Activated CD4-positive, alpha-beta T cell treated with anti-CD3 and anti-CD28 coated beads for 1 hour (primary cell): ENCODE data around the gene ARPC3.
A peak's percentile ranks its signal among the peaks of the same experiment; 100 is the strongest.
"Not testable (repeated sequence)": the region's sequence is repeated elsewhere in the genome, so short reads cannot be mapped to it uniquely, and the experiment has no call there.

Experiments used
- DNase-seq: peaks from one replicate; pipeline ENCODE4 v3.0.0-alpha.2; 2020

ARPC3 gene

GRCh38 chr12:110449799-110450497, at the start of gene ARPC3:
TSS of gene ARPC3 (minus strand) at chr12:110450337. CDS start at chr12:110450260, 77 bp downstream.
- DNase-seq = peak; percentile 91

DNA sequence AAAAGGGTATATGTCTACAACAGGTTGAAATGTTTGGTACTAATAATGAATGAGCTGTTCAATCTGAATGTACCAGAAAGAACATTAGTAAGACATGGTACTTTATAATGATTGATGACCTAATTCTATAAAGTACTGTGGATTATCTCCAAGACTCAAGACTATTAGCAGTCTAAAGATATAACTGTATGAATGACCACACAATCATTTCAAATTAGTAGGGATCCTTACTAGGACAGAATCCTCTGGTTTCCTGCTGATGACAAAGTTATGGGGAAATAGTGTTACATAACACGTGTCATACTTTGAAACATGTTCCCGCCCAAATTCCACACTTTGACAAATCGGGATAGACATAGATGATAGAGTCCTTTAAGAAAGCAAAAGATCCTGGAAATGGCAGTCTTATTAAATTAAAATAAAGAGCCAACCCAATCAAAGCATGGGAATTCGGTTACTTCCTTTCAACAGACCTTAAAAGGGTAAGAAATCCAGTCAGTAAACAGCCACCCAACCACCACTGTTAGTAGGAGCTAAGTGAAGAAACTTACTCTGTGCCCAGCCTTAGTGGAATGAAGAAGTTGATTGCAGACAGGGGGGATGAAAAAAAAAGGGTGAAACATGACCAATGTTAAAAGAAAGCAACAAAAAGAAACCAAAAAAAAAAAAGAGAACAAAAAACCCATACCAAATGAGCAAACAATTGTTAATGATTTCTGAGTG, 49.0 kb upstream of the ARPC3 start:
- no peak for DNase-seq

- no peak for DNase-seq
Measured at GRCh38 chr12:110475426-110475825, 25.3 kb upstream of the ARPC3 start.

DNA sequence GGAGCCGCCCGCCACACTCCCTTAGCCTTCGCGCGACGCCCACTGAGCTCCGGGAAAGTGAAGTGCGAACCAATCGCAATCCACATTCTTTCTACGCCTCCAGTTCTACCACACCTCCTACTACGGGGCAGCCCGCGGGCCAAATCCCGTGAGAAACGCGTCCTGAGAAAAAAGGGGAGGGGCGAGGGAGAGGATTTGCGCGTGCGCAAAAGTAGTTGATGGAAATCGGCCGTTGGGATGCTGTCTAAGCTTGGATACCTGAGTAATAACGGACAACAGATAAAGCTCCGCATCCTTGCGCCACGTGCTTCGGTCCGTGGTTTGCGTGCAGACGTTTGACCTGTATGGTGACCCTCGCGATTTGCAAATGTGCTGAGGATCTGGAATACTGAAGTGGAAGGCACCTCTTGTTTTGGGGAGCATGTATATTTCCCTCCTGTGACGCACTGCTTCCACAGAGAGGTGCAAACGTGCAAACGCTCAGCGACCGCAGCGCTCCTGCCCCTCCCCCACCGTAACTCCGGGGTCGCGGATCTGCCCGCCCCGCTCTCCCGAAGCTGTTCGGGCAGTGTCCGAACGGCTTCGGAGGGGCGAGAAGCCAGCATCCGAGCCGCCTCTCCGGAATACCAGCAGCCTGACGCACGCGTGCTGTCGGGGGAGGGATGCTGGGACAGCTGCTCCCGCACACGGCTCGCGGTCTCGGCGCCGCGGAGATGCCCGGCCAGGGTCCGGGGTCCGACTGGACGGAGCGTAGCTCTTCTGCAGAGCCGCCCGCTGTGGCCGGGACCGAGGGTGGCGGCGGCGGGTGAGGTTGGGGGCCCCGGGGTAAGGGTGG, 18.3 kb upstream of the ARPC3 start, which contains the start of the genes FAM216A and GPN3:
Gene FAM216A (plus strand): TSS at position 632 of the 835 bp plus-strand sequence. CDS start 31 bp downstream, at position 663.
Gene GPN3 (minus strand): TSS at position 44 of the 835 bp plus-strand sequence. CDS start 54 bp downstream, outside the sequence.
- DNase-seq = peak; percentile 91

DNA sequence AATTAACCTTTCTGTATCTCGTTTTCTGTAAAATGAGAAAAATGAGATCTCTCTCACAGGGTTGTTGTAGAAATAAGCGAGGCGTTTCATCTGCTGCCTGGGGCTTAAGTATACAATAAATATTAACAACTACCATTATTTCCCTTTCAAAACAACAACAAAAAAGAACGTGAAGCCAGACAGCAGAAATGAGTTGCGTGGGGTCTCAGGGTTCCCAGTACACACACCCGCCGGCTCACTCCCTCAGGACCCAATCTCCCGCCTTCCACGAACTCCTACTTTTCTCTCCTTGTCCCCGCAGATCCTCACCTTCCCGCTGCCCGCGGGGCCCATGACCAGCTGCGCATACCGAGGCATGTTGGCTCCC, 17.7 kb upstream of the ARPC3 start:
- no peak for DNase-seq

DNA sequence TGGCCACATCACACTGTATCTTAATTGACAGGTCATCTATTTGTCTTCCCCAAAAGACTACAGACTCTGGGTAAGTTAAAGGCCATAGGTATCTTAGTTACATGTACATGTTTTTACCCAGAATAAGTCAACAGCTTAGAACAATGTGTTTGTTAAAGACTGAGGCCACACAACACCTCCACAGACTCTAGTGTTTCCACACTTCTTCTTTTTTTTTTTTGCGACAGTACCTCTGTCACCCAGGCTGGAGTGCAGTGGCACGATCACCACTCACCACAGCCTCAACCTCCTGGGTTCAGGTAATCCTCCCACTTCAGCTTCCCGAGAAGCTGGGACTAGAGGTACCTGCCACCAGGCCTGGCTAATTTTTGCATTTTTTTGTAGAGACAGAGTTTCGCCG, 16.7 kb upstream of the ARPC3 start:
- no peak for DNase-seq

- not testable (repeated sequence) for DNase-seq
Measured at GRCh38 chr12:110465765-110466164, 15.6 kb upstream of the ARPC3 start.

DNA sequence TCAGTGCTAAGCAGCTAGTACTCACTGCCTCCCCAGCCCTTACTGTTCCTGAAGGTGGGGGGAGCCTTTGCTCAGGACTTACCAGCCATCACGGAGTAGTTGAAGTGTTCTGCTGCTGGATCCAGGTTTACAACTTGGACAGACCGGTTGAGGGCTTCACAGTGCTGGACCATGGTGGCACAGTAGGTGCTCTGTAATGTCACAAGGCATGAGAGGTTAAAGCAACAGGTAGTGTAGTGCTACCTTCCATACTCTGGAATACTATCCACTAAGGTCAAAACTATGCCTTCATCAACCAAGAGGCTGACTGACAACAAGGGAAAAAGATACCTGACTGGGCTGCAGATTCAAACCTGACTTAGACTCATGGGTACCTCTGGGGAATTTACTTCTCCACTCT, 14.9 kb upstream of the ARPC3 start:
- no peak for DNase-seq

DNA sequence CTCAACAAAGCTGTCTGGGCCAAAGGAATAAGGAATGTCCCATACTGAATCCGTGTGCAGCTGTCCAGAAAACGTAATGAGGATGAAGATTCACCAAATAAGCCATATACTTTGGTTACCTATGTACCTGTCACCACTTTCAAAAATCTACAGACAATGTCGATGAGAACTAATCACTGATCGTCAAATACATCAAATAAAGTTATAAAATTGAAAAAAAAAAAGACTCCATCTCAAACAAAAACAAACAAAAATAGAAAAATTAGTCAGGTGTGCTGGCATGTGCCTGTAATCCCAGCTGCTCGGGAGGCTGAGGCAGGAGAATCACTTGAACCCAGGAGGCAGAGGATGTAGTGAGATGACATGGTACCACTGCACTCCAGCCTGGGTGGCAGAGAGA, 11.1 kb upstream of the ARPC3 start:
- not testable (repeated sequence) for DNase-seq

- no peak for DNase-seq
Measured at GRCh38 chr12:110458756-110459155, 8.6 kb upstream of the ARPC3 start.

DNA sequence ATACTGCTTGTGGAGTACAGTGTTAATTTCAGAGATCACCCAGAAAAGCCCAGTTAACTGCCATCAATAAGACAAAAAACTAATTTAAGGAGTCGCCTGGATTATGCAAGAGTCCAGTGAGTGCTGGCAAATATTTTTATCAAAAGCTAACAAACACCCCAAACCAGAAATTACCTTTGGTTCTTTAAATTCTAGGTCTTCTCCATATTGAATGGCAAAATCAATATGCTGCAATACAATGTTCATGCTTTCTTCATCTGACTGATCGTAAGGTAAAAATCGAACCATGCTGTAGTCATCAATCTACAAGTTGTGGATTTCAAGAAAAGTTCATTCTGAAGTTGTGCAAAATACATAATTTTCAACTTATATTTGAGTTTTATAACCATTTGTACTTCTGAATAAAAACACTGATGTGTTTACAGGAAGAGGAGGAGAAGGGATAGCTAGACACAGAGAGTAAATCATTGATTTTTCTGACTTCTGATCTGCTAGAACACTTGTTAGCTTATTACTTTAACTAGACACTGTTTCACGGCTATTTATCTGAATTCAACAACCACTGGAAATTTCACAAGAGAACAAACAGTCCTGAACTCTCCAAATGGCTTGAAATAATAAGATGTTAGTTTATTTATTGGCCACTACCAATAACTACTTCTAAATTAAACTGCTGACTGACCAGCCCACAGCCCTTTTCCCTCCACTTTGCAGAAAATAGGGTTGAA, 3.6 kb upstream of the ARPC3 start:
- no peak for DNase-seq

DNA sequence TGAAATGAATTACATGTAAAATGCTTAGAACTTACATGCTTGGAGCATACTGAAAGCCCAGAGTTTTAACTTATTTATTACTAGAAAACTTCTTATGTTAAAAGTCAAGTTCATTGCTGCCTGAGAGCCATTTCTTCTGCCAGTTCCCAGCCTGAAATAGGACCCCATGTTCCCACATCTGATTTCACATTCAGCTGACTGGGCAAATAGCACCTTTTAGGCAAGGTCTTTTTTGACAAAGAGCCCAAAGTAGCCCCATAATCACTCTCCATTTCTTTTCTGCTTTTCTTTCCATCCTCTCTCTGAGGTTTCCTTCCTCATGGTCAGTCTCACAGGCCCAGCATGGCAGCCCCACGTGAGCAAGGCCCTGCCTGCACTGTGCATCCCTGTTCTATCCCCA, 1.1 kb upstream of the ARPC3 start:
- no peak for DNase-seq

- DNase-seq = no peak
Measured at GRCh38 chr12:110444455-110444854, 5.7 kb downstream of the ARPC3 start.

GRCh38 chr12:110436231-110436630, 13.9 kb downstream of the ARPC3 start:
- no peak for DNase-seq

- DNase-seq = no peak
Measured at GRCh38 chr12:110431957-110432587, 18.1 kb downstream of the ARPC3 start.

- DNase-seq = not testable (repeated sequence)
Measured at GRCh38 chr12:110429676-110430075, 20.5 kb downstream of the ARPC3 start.

GRCh38 chr12:110426406-110426805, 23.7 kb downstream of the ARPC3 start:
- DNase-seq = no peak

GRCh38 chr12:110424237-110424636, 25.9 kb downstream of the ARPC3 start:
- DNase-seq = no peak

- DNase-seq = no peak
Measured at GRCh38 chr12:110421701-110422100, 28.4 kb downstream of the ARPC3 start.

DNA sequence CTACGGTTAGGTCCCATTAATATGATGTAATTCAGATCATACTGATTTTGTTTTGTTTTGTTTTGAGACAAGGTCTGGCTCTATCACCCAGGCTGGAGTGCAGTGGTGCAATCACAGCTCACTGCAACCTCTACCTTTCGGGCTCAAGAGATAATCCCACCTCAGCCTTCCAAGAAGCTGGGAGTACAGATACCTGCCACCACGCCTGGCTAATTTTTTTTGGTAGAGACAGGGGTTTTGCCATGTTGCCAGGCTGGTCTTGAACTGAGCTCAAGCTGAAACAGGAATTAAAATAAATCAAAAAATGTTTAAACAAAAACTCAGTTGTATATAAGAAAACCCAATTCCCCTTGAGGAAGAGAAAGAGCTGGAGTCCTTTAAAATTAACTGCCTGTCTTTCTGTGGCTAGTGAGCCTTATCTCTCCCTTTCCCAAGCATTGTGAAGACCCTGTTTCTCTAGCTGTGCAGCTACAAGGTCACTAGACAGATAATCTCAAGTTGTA, 28.9 kb downstream of the ARPC3 start:
- DNase-seq = no peak

DNA sequence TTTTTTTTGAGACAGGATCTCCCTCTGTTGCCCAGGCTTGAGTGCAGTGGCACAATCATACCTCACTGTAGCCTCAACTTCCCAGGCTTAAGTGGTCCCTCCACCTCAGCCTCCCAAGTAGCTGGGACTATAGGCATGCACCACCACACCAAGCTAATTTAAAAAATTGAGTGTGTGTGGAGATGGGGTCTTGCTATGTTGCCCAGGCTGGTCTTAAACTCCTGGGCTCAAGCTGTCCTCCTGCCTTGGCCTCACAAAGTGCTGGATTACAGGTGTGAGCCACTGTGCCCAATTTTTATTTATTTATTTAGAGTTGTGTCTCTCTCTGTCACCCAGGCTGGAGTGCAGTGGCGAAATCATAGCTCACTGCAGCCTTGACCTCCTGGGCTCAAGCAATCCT, 29.5 kb downstream of the ARPC3 start:
- DNase-seq = not testable (repeated sequence)

DNA sequence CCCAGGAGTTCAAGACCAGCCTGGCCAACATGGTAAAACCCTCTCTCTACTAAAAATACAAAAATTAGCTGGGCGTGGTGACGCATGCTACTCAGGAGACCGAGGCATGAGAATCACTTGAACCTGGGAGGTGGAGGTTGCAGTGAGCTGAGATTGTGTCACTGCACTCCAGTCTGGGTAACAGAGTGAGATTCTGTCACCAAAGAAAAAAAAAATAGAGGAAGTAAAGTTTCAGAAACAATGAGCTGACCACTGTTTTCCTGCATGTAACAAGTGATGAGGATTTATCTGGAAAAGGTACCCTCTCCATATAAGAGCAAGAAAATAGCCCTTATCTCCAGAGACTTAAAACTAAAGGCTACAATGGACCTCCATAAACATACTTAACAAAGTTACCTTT, 33.0 kb downstream of the ARPC3 start:
- DNase-seq = not testable (repeated sequence)
